SKM-1 (cell line): ENCODE measurements around the gene HPCAL1.

Experiments
- DNase-seq: peaks from one replicate; lab custom pipeline; 2025; ENCODE audit not compliant: unreplicated experiment; lab: John Stamatoyannopoulos, UW

Gene HPCAL1

GRCh38 chr2:10269291-10269690 is 33.4 kb upstream of the HPCAL1 start:
- no peak for DNase-seq

GRCh38 chr2:10269711-10270610 is 32.7 kb upstream of the HPCAL1 start:
- DNase-seq, result no peak

GRCh38 chr2:10271509-10271908 is 31.2 kb upstream of the HPCAL1 start:
- no peak for DNase-seq

GRCh38 chr2:10271946-10272345 is 30.8 kb upstream of the HPCAL1 start:
- no peak for DNase-seq

GRCh38 chr2:10272464-10272863 is 30.2 kb upstream of the HPCAL1 start:
- DNase-seq, result no peak

GRCh38 chr2:10273215-10274175 is 29.2 kb upstream of the HPCAL1 start:
- DNase-seq, result no peak

GRCh38 chr2:10274376-10274775 is 28.3 kb upstream of the HPCAL1 start:
- no peak for DNase-seq

GRCh38 chr2:10274983-10275802 is 27.5 kb upstream of the HPCAL1 start:
- DNase-seq, result no peak

- no peak for DNase-seq
These were observed 26.0 kb upstream of the HPCAL1 start for GRCh38 chr2:10276481-10277292.

GRCh38 chr2:10277293-10278028 is 25.2 kb upstream of the HPCAL1 start:
- DNase-seq, result no peak

- DNase-seq, result peak; percentile 75
These were observed 24.5 kb upstream of the HPCAL1 start for GRCh38 chr2:10278029-10278762.

- DNase-seq, result no peak
These were observed 23.8 kb upstream of the HPCAL1 start for GRCh38 chr2:10278763-10279471.

GRCh38 chr2:10279472-10279870 is 23.2 kb upstream of the HPCAL1 start:
- no peak for DNase-seq

GRCh38 chr2:10279946-10280463 is 22.7 kb upstream of the HPCAL1 start:
- DNase-seq, result no peak

GRCh38 chr2:10281891-10282290 is 20.8 kb upstream of the HPCAL1 start:
- no peak for DNase-seq

- no peak for DNase-seq
These were observed 20.0 kb upstream of the HPCAL1 start for GRCh38 chr2:10282611-10283105.
